Measurements from ENCODE around the gene SEL1L3. TPM values are rescaled to one million over a fixed set of nuclear protein-coding genes. Genes with fewer than 3 reads are reported as not detected.

Gene SEL1L3
- total RNA-seq, 1 donor from 2014 or later = 24.9 TPM

DNA sequence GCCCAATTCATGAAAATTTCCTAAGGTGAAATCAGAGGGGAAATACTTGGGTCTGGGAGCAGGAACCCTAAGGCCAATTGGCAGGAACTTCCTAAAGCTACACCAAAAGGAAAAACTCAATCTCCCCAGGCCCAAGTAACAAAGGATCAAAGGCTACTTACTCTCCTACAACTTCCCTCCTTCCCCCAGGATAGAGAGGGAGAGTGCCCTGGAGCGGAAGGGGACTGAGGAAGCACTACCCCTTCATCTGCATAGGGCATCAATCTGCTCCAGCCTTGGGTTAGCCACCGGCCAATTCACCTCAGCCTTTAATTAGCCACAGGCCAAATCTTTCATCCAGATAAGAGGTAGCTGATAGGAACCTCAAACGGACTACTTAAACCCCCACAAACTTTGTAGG, 152.2 kb downstream of the SEL1L3 start:
- no peaks in the 10 kb centered on the region for H3K4me1 Mint-ChIP-seq (ENCODE audit: low read depth, unreplicated experiment)
- H3K27ac ChIP-seq (ENCODE audit: low read depth, low read length) = no peak overlapping the region
- no peak overlapping the region for H3K4me3 Mint-ChIP-seq (ENCODE audit: unreplicated experiment)
- no peak overlapping the region for H3K4me3 ChIP-seq (ENCODE audit: insufficient read depth, low read depth, low read length)
- H4K20me1 ChIP-seq (ENCODE audit: insufficient read depth, low read length) = no peaks in the 10 kb centered on the region
- TF ChIP-seq EZH2 (IDR thresholded peaks at IDR 0.05; ENCODE audit: insufficient read depth, low read length) = no peak
- TF ChIP-seq, protein P1, sequence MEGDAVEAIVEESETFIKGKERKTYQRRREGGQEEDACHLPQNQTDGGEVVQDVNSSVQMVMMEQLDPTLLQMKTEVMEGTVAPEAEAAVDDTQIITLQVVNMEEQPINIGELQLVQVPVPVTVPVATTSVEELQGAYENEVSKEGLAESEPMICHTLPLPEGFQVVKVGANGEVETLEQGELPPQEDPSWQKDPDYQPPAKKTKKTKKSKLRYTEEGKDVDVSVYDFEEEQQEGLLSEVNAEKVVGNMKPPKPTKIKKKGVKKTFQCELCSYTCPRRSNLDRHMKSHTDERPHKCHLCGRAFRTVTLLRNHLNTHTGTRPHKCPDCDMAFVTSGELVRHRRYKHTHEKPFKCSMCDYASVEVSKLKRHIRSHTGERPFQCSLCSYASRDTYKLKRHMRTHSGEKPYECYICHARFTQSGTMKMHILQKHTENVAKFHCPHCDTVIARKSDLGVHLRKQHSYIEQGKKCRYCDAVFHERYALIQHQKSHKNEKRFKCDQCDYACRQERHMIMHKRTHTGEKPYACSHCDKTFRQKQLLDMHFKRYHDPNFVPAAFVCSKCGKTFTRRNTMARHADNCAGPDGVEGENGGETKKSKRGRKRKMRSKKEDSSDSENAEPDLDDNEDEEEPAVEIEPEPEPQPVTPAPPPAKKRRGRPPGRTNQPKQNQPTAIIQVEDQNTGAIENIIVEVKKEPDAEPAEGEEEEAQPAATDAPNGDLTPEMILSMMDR (IDR thresholded peaks at IDR 0.05; ENCODE audit: insufficient read depth, low read depth, low read length) = no peak
- H2AFZ ChIP-seq (ENCODE audit: low read depth, low read length) = no peak overlapping the region
- H3K27me3 Mint-ChIP-seq (ENCODE audit: low read depth, unreplicated experiment) = peaks cover 21% of the 10 kb centered on the region
- FAIRE-seq (no peak), DNase-seq (ENCODE audit: low read depth) (no peak)
- H3K9ac ChIP-seq (ENCODE audit: low read length) = no peak overlapping the region
- no peaks in the 10 kb centered on the region for H3K9me3 ChIP-seq (ENCODE audit: insufficient read depth, low read depth, low read length)
- no peak overlapping the region for H3K27ac Mint-ChIP-seq (ENCODE audit: unreplicated experiment)
- H3K36me3 ChIP-seq (ENCODE audit: insufficient read depth, low read length) = no peaks in the 10 kb centered on the region
- no peaks in the 10 kb centered on the region for H3K27me3 ChIP-seq (ENCODE audit: insufficient read depth, low read length)
- no peaks in the 10 kb centered on the region for H3K36me3 Mint-ChIP-seq (ENCODE audit: low read depth, unreplicated experiment)
- H3K79me2 ChIP-seq (ENCODE audit: insufficient read depth, low read length) = no peaks in the 10 kb centered on the region
- no peaks in the 10 kb centered on the region for H3K4me1 ChIP-seq (ENCODE audit: insufficient read depth, low read length)
- H3K4me2 ChIP-seq (ENCODE audit: low read length) = no peak overlapping the region
- peaks cover 3% of the 10 kb centered on the region for H3K9me3 Mint-ChIP-seq (ENCODE audit: unreplicated experiment)

DNA sequence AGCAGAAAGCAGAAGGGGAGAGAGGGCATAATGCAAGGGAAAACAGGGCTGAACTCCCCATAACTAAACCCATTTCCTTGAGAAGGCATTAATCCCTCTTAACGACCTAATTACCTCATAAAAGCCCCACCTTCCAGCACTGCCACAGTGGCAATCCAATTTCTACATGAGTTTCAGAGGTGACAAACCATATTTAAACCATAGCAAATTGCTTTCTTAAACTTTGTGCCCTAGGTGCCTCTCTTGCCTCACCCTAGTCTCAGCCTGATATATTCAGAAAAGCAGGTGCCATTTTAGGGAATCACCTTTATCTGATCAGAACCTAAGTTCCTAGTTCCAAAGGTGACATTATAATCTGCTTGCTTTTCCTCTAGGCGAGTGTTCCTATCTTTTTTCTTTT, 158.3 kb downstream of the SEL1L3 start:
- H3K9me3 ChIP-seq (ENCODE audit: insufficient read depth, low read depth, low read length) = no peaks in the 10 kb centered on the region
- DNase-seq (ENCODE audit: low read depth) = no peak
- Mint-ChIP-seq H3K36me3 (ENCODE audit: low read depth, unreplicated experiment) (no peaks in the 10 kb centered on the region), H3K4me3 (ENCODE audit: unreplicated experiment) (no peak overlapping the region), H3K27ac (ENCODE audit: unreplicated experiment) (no peak overlapping the region), H3K4me1 (ENCODE audit: low read depth, unreplicated experiment) (peaks cover 2% of the 10 kb centered on the region), H3K9me3 (ENCODE audit: unreplicated experiment) (peaks cover 4% of the 10 kb centered on the region), H3K27me3 (ENCODE audit: low read depth, unreplicated experiment) (peaks cover 43% of the 10 kb centered on the region)
- no peaks in the 10 kb centered on the region for H3K36me3 ChIP-seq (ENCODE audit: insufficient read depth, low read length)
- no peak overlapping the region for H2AFZ ChIP-seq (ENCODE audit: low read depth, low read length)
- no peak overlapping the region for H3K4me2 ChIP-seq (ENCODE audit: low read length)
- H3K27me3 ChIP-seq (ENCODE audit: insufficient read depth, low read length) = no peaks in the 10 kb centered on the region
- no peak for FAIRE-seq
- no peak overlapping the region for H3K4me3 ChIP-seq (ENCODE audit: insufficient read depth, low read depth, low read length)
- H4K20me1 ChIP-seq (ENCODE audit: insufficient read depth, low read length) = no peaks in the 10 kb centered on the region
- H3K9ac ChIP-seq (ENCODE audit: low read length) = no peak overlapping the region
- H3K27ac ChIP-seq (ENCODE audit: low read depth, low read length) = no peak overlapping the region
- H3K4me1 ChIP-seq (ENCODE audit: insufficient read depth, low read length) = no peaks in the 10 kb centered on the region
- H3K79me2 ChIP-seq (ENCODE audit: insufficient read depth, low read length) = no peaks in the 10 kb centered on the region
- TF ChIP-seq EZH2 (IDR thresholded peaks at IDR 0.05; ENCODE audit: insufficient read depth, low read length) = no peak
- TF ChIP-seq, protein P1 (IDR thresholded peaks at IDR 0.05; ENCODE audit: insufficient read depth, low read depth, low read length) = no peak

DNA sequence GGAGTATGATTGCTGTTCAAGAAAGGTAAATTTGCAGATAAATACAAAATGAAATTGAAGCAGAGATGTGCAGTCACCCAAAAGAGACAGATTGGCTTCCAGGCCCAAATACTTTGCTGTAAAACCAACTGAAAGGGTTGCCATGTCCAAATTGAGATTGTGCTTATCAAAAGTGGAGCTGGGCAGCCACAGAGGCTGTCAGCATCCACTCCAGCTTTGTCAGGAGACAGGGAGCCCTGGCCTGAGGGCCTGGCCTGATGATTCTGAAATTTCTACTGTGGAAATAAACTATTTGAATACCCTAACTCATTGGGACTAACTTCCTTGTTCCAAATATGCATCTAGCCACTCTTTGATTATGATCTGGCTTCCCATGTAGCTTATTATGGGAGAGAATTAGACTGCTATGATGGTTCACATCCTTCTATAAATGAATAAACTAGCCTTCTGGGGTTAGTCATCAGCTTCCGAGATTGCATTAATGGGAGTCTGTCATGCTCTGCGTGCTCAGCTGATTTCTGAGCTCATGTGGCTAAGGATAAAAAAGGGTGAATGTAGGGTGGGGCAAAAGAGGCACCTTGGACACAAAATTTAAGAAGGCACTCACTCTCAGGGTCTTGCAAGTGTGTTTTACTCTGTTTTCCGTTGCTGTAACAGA, 158.9 kb downstream of the SEL1L3 start:
- no peak overlapping the region for H3K4me3 ChIP-seq (ENCODE audit: insufficient read depth, low read depth, low read length)
- H3K4me3 Mint-ChIP-seq (ENCODE audit: unreplicated experiment) = no peak overlapping the region
- H3K27ac ChIP-seq (ENCODE audit: low read depth, low read length) = no peak overlapping the region
- no peaks in the 10 kb centered on the region for H3K27me3 ChIP-seq (ENCODE audit: insufficient read depth, low read length)
- H3K4me2 ChIP-seq (ENCODE audit: low read length) = no peak overlapping the region
- DNase-seq (ENCODE audit: low read depth) (peak; percentile 14), FAIRE-seq (no peak)
- no peaks in the 10 kb centered on the region for H4K20me1 ChIP-seq (ENCODE audit: insufficient read depth, low read length)
- no peaks in the 10 kb centered on the region for H3K9me3 ChIP-seq (ENCODE audit: insufficient read depth, low read depth, low read length)
- H3K79me2 ChIP-seq (ENCODE audit: insufficient read depth, low read length) = no peaks in the 10 kb centered on the region
- no peak overlapping the region for H3K27ac Mint-ChIP-seq (ENCODE audit: unreplicated experiment)
- H3K36me3 Mint-ChIP-seq (ENCODE audit: low read depth, unreplicated experiment) = no peaks in the 10 kb centered on the region
- peaks cover 1% of the 10 kb centered on the region for H3K9me3 Mint-ChIP-seq (ENCODE audit: unreplicated experiment)
- H3K4me1 ChIP-seq (ENCODE audit: insufficient read depth, low read length) = no peaks in the 10 kb centered on the region
- H2AFZ ChIP-seq (ENCODE audit: low read depth, low read length) = no peak overlapping the region
- no peaks in the 10 kb centered on the region for H3K36me3 ChIP-seq (ENCODE audit: insufficient read depth, low read length)
- TF ChIP-seq, protein P1 (IDR thresholded peaks at IDR 0.05; ENCODE audit: insufficient read depth, low read depth, low read length) = no peak
- no peak for TF ChIP-seq EZH2 (IDR thresholded peaks at IDR 0.05; ENCODE audit: insufficient read depth, low read length)
- H3K9ac ChIP-seq (ENCODE audit: low read length) = no peak overlapping the region
- peaks cover 2% of the 10 kb centered on the region for H3K4me1 Mint-ChIP-seq (ENCODE audit: low read depth, unreplicated experiment)
- H3K27me3 Mint-ChIP-seq (ENCODE audit: low read depth, unreplicated experiment) = peaks cover 49% of the 10 kb centered on the region

Measured in astrocyte (in vitro differentiated cells and primary cell).